Prostate gland (tissue), 2 donors: ENCODE results near the gene PPP1R11.

Source experiments
- POLR2A ChIP-seq: fragments of 450-650 bp; IDR thresholded peaks from one replicate; pipeline ENCODE4 v1.6.1; 2016; ENCODE audit warnings: antibody characterized with exemption, mild to moderate bottlenecking
- POLR2AphosphoS5 ChIP-seq: sonication (generic); formaldehyde crosslinking; IDR thresholded peaks from one replicate; pipeline ENCODE4 v1.6.1; 2017; ENCODE audit warnings: antibody characterized with exemption
- TF ChIP-seq, protein P1 (sequence below), 4 experiments: fragments of 200-600 bp in 2 of 4; fragments of 450-650 bp in 2 of 4; sonication (generic) in 2 of 4; IDR thresholded peaks; 1 replicate in 3 of 4; 2 replicates in 1 of 4; pipeline ENCODE4 v1.5.1; 2016 to 2019; ENCODE audit warnings: antibody characterized with exemption in 4 of 4, mild to moderate bottlenecking in 2 of 4, moderate library complexity in 2 of 4

- TF ChIP-seq, protein P1, sequence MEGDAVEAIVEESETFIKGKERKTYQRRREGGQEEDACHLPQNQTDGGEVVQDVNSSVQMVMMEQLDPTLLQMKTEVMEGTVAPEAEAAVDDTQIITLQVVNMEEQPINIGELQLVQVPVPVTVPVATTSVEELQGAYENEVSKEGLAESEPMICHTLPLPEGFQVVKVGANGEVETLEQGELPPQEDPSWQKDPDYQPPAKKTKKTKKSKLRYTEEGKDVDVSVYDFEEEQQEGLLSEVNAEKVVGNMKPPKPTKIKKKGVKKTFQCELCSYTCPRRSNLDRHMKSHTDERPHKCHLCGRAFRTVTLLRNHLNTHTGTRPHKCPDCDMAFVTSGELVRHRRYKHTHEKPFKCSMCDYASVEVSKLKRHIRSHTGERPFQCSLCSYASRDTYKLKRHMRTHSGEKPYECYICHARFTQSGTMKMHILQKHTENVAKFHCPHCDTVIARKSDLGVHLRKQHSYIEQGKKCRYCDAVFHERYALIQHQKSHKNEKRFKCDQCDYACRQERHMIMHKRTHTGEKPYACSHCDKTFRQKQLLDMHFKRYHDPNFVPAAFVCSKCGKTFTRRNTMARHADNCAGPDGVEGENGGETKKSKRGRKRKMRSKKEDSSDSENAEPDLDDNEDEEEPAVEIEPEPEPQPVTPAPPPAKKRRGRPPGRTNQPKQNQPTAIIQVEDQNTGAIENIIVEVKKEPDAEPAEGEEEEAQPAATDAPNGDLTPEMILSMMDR (IDR thresholded peaks at IDR 0.05), result peak in 1 of 4 experiments; percentile 16
- TF ChIP-seq POLR2AphosphoS5 (no peak), POLR2A (no peak)
These were observed 49.7 kb downstream of the PPP1R11 start for GRCh38 chr6:30116724-30117123.
